Fibroblast of mammary gland (primary cell): ENCODE measurements around the gene SLFNL1.

Experiments
- DNase-seq: peaks from one replicate; pipeline ENCODE4 v3.0.0-alpha.2; 2010; ENCODE audit warnings: low read depth
- H3K4me3 ChIP-seq: 2 replicates; pipeline ENCODE4 v1.5.1; 2011; ENCODE audit warnings: low read depth, mild to moderate bottlenecking, low read length, moderate library complexity; ENCODE audit not compliant: control insufficient read depth
- TF ChIP-seq, protein P1 (sequence below): conservative IDR thresholded peaks from 2 replicates; pipeline ENCODE4 v1.5.1; 2011; ENCODE audit warnings: low read depth, low read length, inconsistent platforms; ENCODE audit not compliant: control insufficient read depth, insufficient read depth

The SLFNL1 gene

DNA sequence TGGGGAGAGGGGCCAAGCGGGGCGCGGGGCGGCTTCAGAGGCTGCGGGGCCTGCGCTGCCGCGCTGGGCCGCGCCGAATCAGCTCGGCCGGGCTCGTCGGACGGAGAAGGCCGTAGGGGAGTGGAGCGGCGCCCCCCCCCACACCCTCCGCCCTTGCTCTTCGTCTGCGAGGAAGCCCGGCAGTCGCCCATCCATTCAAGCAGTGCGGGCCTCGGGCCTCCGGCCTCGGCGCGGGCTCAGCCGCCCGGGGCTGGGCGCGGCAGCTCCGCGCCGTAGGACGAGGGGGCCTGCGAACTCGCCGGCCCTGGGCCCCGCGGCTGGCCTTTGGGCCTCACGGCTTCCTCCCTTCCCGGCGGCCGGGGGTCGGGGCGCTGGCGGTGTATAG is 41.5 kb downstream of the SLFNL1 start:
- peak overlapping the region; percentile 75 for H3K4me3 ChIP-seq
- TF ChIP-seq, protein P1, sequence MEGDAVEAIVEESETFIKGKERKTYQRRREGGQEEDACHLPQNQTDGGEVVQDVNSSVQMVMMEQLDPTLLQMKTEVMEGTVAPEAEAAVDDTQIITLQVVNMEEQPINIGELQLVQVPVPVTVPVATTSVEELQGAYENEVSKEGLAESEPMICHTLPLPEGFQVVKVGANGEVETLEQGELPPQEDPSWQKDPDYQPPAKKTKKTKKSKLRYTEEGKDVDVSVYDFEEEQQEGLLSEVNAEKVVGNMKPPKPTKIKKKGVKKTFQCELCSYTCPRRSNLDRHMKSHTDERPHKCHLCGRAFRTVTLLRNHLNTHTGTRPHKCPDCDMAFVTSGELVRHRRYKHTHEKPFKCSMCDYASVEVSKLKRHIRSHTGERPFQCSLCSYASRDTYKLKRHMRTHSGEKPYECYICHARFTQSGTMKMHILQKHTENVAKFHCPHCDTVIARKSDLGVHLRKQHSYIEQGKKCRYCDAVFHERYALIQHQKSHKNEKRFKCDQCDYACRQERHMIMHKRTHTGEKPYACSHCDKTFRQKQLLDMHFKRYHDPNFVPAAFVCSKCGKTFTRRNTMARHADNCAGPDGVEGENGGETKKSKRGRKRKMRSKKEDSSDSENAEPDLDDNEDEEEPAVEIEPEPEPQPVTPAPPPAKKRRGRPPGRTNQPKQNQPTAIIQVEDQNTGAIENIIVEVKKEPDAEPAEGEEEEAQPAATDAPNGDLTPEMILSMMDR = no peak
- no peak for DNase-seq

DNA sequence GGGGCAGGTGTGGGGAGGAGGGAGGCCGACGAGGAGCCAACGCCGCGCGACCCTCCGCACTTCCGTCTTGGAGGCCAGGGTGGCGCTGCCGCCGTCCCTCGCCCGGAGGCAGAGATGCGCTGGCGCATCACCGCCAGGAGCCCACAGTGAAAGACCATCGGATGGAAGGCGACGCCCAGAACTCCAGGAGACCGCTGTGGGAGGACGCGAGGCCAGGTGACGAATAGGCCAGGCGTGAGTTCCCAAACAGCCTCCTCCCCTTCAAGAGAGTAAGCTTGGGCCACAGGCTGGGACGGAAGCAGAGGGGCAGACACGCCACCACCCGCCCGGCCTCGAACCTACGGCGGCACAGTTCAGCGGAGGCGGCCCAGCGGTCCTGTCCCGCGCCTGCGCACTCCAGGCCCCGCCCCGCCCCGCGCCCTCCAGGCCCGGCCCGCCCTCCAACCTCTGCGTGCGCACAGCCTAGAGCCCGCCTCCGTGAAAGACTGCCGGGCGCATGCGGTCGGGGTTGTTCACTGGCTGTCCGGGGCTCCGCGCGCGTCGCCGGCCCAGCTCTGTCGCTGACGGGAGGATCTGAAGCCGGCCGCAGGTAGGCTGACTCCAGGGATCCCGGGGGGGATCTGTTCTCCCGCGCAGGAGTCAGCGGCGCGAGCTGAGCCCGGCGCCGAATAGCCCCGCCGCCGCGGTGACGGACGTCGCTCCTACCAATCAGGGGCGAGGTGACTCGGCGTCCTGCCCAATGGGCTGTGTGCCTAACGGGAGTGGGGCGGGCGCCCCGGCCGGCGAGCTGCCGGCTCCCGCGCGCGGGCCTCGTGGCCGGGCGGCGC is 42.1 kb downstream of the SLFNL1 start, which contains the start of gene CTPS1:
Gene CTPS1, plus strand, starts transcription at position 456 of the 827 bp plus-strand sequence. CDS start 3,595 bp downstream, outside the sequence.
- peak; percentile 90 for DNase-seq
- TF ChIP-seq, protein P1 = no peak
- peak within 1 kb of the TSS; percentile 75 for H3K4me3 ChIP-seq

DNA sequence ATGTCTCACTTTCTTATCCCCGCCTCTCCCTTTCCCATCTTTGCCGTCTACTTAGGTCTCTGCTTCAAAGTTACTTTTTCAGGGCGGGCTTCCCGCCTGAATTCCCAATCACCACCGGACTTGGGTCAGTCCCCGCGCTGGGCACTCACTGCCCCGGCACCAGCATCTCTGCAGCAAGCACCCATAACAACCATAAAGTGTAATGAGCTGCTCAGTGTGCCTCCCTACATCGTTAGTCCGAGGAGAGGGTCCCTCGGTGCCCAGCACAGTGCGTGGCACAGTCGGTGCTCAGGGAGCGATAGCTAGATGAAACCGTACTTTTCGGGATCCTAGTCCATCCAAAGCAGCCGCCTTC is 42.7 kb downstream of the SLFNL1 start:
- TF ChIP-seq, protein P1 = no peak
- DNase-seq = no peak
- peak overlapping the region; percentile 75 for H3K4me3 ChIP-seq

DNA sequence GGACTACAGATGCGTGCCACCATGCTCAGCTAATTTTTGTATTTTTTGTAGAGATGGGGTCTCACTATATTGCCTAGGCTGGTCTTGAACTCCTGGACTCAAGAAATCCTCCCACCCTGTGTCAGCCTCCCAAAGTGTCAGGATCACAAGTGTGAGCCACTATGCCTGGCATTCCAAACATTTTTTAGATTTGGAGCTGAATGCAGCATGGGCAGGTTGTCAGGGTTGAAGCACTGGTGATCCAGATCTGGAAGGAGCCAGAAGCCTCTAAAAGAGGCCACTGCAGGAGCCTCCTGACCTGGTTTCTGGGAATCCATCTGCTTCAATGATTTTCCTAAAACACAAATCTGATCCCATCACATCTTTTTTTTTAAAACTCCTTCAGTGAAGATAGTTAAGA is 43.8 kb downstream of the SLFNL1 start:
- no peak overlapping the region for H3K4me3 ChIP-seq
- TF ChIP-seq, protein P1 = no peak
- DNase-seq = no peak

DNA sequence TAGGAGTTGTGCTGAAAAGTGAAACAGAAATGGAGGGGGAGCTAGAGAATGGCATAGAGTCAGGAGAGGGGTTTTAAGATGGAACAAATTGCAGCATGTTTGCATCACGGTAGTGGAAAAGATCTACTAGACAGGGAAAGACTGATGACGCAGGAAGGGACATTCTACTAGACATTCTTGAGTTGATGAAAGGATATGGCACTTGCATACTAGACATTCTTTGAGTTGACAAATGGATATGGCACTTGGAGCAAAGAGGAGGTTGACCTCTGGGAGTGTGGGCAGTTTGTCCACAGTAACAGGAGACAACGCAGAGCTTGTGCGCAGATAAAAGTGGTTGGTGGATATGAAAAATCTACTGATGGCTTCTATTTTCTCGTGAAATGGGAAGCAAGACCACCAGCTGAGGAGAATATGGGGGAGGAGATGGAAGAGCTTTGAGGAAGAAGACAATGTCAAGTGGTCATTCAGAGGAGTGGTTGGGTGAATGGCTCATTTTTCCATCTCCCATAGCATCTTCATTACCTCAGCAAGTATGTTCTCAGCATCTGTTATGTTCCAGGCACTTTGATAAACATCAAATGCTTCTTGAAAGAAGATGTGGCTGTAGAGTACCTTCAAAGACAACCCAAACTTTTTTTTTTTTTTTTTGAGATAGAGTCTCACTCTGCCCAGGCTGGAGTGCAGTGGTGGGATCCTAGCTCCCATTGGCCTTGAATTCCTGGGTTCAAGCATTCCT is 44.4 kb downstream of the SLFNL1 start:
- TF ChIP-seq, protein P1 = no peak
- H3K4me3 ChIP-seq = no peak overlapping the region
- no peak for DNase-seq

DNA sequence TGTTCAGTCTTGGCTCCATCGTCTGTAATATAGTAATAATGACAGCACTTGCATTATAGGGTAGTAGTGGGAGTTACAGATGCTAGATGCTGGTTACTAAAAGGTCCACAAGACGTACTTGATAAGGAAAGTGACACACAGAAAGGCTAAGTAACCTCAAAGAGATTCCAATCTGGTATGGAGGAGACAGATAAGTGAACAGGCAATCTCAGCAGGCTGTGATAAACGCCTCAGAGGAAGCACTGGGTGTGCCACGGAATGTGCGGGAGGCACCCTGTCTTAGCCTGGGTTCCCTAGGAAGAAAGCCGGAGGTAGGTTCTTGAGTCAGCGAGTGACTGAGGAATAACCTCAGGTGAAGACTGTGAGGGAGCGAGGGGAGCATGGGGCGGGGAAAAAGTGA is 46.6 kb downstream of the SLFNL1 start:
- H3K4me3 ChIP-seq = no peak overlapping the region
- TF ChIP-seq, protein P1 = no peak
- DNase-seq = no peak
